GM19395 (cell line): ENCODE data around the gene ZNF827.

Source experiments
- ATAC-seq: cut with Tn5 transposase; IDR thresholded peaks from one replicate; pipeline ENCODE4 v1.9.1; 2021; ENCODE audit warnings: mild to moderate bottlenecking, moderate library complexity; ENCODE audit not compliant: unreplicated experiment

The ZNF827 gene

GRCh38 chr4:145772347-145772746 is 166.3 kb downstream of the ZNF827 start:
- no peak for ATAC-seq

- ATAC-seq, result no peak
These were observed 168.5 kb downstream of the ZNF827 start for GRCh38 chr4:145770124-145770523.

GRCh38 chr4:145769450-145770037 is 169.1 kb downstream of the ZNF827 start:
- no peak for ATAC-seq

GRCh38 chr4:145766273-145766672 is 172.3 kb downstream of the ZNF827 start:
- no peak for ATAC-seq

- ATAC-seq, result no peak
These were observed 175.2 kb downstream of the ZNF827 start for GRCh38 chr4:145763399-145763798.

GRCh38 chr4:145762719-145763118 is 175.9 kb downstream of the ZNF827 start:
- no peak for ATAC-seq

GRCh38 chr4:145760961-145761929 is 177.4 kb downstream of the ZNF827 start:
- no peak for ATAC-seq

- no peak for ATAC-seq
These were observed 178.4 kb downstream of the ZNF827 start for GRCh38 chr4:145760176-145760575.

GRCh38 chr4:145757188-145757587 is 181.4 kb downstream of the ZNF827 start:
- no peak for ATAC-seq

GRCh38 chr4:145756244-145756643 is 182.4 kb downstream of the ZNF827 start:
- no peak for ATAC-seq

- no peak for ATAC-seq
These were observed 182.8 kb downstream of the ZNF827 start for GRCh38 chr4:145755802-145756201.

GRCh38 chr4:145743641-145744040 is 195.0 kb downstream of the ZNF827 start:
- no peak for ATAC-seq

- no peak for ATAC-seq
These were observed 197.8 kb downstream of the ZNF827 start for GRCh38 chr4:145740806-145741205.

- no peak for ATAC-seq
These were observed 198.8 kb downstream of the ZNF827 start for GRCh38 chr4:145739845-145740244.

GRCh38 chr4:145736241-145736831 is 202.3 kb downstream of the ZNF827 start:
- no peak for ATAC-seq

- no peak for ATAC-seq
These were observed 202.8 kb downstream of the ZNF827 start for GRCh38 chr4:145735827-145736226.

GRCh38 chr4:145735347-145735675 is 203.3 kb downstream of the ZNF827 start:
- ATAC-seq, result no peak

GRCh38 chr4:145734576-145735346 is 203.9 kb downstream of the ZNF827 start:
- ATAC-seq, result no peak

GRCh38 chr4:145734031-145734430 is 204.6 kb downstream of the ZNF827 start:
- ATAC-seq, result no peak

- peak; percentile 79 for ATAC-seq
These were observed 205.4 kb downstream of the ZNF827 start for GRCh38 chr4:145732895-145733880.
